Spinal cord (tissue), 10 donors: ENCODE data around the gene EPC2. TPM values are rescaled to one million over a fixed set of nuclear protein-coding genes. Genes with fewer than 3 reads are reported as not detected.

Source experiments
- DNase-seq, 6 donors: peaks; one replicate each; pipeline versions ENCODE4 v3.0.0 to v3.0.0-alpha.2; 2013 to 2015; ENCODE audit warnings: low spot score in 6 of 6, low read depth in 4 of 6
- H3K27ac ChIP-seq: one replicate; pipeline ENCODE4 v1.5.1; 2013; ENCODE audit warnings: low read depth, low read length, control low read depth
- H3K27me3 ChIP-seq: one replicate; pipeline ENCODE4 v1.6.1; 2013; ENCODE audit warnings: low read length; ENCODE audit not compliant: control insufficient read depth, insufficient read depth
- H3K36me3 ChIP-seq: one replicate; pipeline ENCODE4 v1.6.1; 2013; ENCODE audit warnings: low read length; ENCODE audit not compliant: control insufficient read depth, insufficient read depth
- H3K4me1 ChIP-seq: one replicate; pipeline ENCODE4 v1.6.1; 2013; ENCODE audit warnings: low read length; ENCODE audit not compliant: control insufficient read depth, insufficient read depth
- H3K4me3 ChIP-seq: one replicate; pipeline ENCODE4 v1.5.1; 2013; ENCODE audit warnings: low read depth, low read length, control low read depth
- H3K9me3 ChIP-seq: one replicate; pipeline ENCODE4 v1.6.1; 2013; ENCODE audit warnings: low read length; ENCODE audit not compliant: control insufficient read depth, insufficient read depth
- WGBS: methylation state at CpG from one replicate; pipeline ENCODE4 v1.1.5; 2013; ENCODE audit warnings: missing lambda C conversion rate; ENCODE audit not compliant: insufficient coverage; 5-methylcytosine and 5-hydroxymethylcytosine counted together
- polyA plus RNA-seq, 2 donors: library from polyadenylated mRNA; unstranded; fragments of 120-200 nt; gene quantifications; one replicate each; pipeline ENCODE4 v1.2.1, GENCODE V29; 2013; ENCODE audit not compliant: insufficient read length in 2 of 2
- small RNA-seq: library from RNA; depleted of rRNA; stranded (forward); fragments of <200 nt; gene quantifications from one replicate; pipeline ENCODE3, GENCODE V24; 2014; ENCODE audit warnings: low replicate concordance
- total RNA-seq, 2 donors: library from RNA; depleted of rRNA in 1 of 2; stranded (reverse); fragments of 120-200 nt in 1 of 2; fragments of >200 nt in 1 of 2; gene quantifications; one replicate each; pipeline versions ENCODE4 v1.2.3 to v1.2.4, GENCODE V29; 2013 to 2014
- donor health status: healthy.

The EPC2 gene
- total and polyA plus RNA-seq, 4 donors, result 31.5 to 52.6 (median 38.1) TPM

DNA sequence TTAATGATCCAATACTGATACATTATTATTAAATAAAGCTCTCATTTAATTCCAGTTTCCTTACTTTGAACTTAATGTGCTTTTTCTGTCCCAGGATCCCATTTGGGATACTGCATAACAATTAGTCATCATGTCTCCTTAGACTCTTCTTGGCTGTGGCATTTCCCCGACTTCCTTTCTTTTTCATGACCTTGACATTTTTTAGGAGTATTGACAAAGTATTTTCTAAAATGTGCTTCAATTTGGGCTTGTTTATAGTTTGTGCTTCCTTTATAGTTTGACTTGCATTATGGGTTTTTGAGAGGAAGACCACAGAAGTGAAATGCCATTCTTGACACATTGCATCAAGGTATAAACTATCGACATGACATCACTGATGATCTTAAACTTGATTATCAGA is 184.4 kb downstream of the EPC2 start:
- DNase-seq, result no peak
- H3K4me3 ChIP-seq, result no peak overlapping the region
- no peaks in the 10 kb centered on the region for H3K4me1 ChIP-seq
- no CpG with 5 or more reads among the region's 2 CpGs for WGBS
- no peak overlapping the region for H3K27ac ChIP-seq
- H3K27me3 ChIP-seq, result no peaks in the 10 kb centered on the region
- H3K36me3 ChIP-seq, result no peaks in the 10 kb centered on the region
- peaks cover 2% of the 10 kb centered on the region for H3K9me3 ChIP-seq

DNA sequence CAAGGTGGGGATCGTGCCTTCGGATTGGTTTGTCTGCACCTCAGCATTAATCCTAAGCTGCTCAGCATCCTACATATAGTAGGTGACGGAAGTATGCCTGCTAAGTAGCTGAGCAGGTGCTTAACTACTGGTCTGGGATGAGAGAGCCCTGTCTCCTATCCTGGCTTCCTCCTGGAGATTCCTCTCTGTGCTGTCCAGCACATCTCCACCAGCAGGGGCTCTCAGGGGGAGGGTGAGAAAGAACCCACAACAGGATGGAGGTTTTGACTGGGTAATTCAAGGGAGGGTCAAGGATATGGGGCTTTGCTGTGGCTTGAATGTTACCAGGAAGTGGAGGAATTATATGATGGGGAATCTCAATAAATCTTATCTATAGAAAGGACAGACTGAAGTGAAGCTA is 185.1 kb downstream of the EPC2 start:
- Histone ChIP-seq H3K36me3 (no peaks in the 10 kb centered on the region), H3K4me3 (no peak overlapping the region), H3K27ac (no peak overlapping the region), H3K9me3 (peaks cover 2% of the 10 kb centered on the region), H3K27me3 (no peaks in the 10 kb centered on the region), H3K4me1 (no peaks in the 10 kb centered on the region)
- no peak for DNase-seq
- 100% methylated on average over 2 of the region's 3 CpGs for WGBS

DNA sequence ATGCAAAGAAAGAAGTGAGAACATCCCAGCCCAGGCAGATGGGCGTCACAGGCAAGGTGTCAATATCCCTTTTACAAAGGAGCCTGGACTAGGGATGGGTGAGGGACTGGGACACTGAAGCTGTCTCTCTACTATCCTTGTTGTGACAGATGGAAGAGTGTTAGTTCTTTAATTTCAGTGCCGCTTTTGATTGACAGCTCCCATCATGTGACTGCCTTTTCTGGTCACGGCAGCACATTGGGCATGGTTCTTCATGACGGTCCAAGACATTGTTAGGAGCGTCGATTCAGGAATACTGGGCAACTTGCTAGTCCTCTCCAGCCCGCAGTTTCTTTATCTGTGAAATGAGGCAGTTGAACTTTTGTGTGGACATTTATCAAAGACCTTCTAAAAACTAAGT is 188.1 kb downstream of the EPC2 start:
- no peak for DNase-seq
- 92% methylated on average over 4 of the region's 7 CpGs for WGBS

More for the DNA sequence above, 188.1 kb downstream of the EPC2 start:
- Histone ChIP-seq H3K4me1 (no peaks in the 10 kb centered on the region), H3K4me3 (no peak overlapping the region), H3K27ac (no peak overlapping the region), H3K36me3 (no peaks in the 10 kb centered on the region), H3K27me3 (no peaks in the 10 kb centered on the region), H3K9me3 (no peaks in the 10 kb centered on the region)

Small RNA genes lying within 50 kb of the gene (small RNA-seq; reads per million reads assigned to genes)
- 0.10 reads per million for gene RNU2-9P
- gene RPS29P8, result not detected

Other genes with a start within 250 kb of the EPC2 start
- 100 to 1,000 TPM in 1 of 2 donors, 10 to 100 TPM in 1; 79.2 to 222 TPM for gene KIF5C, start 230.5 kb downstream of the EPC2 start, total RNA-seq
- 100 to 1,000 TPM; 197 to 279 TPM for gene KIF5C, start 230.5 kb downstream of the EPC2 start, polyA plus RNA-seq